Measurements from ENCODE around the gene OR52K2.

OR52K2 gene

DNA sequence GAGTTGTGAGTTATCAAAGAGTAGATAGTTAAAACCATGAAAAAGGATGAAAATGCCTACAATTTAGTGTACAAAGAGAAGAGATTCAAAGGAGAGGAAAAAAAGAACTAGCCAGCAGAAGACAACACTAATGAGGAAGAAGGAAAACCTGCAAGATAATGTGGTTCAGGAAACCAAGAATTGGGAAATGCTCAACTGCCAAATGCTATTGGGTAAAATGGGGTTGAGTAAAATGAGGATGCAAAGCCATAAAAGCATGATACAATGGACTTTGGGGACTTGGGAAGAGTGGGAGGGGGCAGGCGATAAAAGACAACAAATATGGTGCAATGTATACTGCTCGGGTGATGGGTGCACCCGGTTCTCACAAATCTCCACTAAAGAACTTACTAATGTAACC lies 7.6 kb upstream of the OR52K2 start:
- TF ChIP-seq, protein P1, sequence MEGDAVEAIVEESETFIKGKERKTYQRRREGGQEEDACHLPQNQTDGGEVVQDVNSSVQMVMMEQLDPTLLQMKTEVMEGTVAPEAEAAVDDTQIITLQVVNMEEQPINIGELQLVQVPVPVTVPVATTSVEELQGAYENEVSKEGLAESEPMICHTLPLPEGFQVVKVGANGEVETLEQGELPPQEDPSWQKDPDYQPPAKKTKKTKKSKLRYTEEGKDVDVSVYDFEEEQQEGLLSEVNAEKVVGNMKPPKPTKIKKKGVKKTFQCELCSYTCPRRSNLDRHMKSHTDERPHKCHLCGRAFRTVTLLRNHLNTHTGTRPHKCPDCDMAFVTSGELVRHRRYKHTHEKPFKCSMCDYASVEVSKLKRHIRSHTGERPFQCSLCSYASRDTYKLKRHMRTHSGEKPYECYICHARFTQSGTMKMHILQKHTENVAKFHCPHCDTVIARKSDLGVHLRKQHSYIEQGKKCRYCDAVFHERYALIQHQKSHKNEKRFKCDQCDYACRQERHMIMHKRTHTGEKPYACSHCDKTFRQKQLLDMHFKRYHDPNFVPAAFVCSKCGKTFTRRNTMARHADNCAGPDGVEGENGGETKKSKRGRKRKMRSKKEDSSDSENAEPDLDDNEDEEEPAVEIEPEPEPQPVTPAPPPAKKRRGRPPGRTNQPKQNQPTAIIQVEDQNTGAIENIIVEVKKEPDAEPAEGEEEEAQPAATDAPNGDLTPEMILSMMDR (IDR thresholded peaks at IDR 0.05; ENCODE audit: low read depth, low read length): no peak
- no peak overlapping the region for H3K4me3 ChIP-seq (ENCODE audit: low read depth, low read length)

DNA sequence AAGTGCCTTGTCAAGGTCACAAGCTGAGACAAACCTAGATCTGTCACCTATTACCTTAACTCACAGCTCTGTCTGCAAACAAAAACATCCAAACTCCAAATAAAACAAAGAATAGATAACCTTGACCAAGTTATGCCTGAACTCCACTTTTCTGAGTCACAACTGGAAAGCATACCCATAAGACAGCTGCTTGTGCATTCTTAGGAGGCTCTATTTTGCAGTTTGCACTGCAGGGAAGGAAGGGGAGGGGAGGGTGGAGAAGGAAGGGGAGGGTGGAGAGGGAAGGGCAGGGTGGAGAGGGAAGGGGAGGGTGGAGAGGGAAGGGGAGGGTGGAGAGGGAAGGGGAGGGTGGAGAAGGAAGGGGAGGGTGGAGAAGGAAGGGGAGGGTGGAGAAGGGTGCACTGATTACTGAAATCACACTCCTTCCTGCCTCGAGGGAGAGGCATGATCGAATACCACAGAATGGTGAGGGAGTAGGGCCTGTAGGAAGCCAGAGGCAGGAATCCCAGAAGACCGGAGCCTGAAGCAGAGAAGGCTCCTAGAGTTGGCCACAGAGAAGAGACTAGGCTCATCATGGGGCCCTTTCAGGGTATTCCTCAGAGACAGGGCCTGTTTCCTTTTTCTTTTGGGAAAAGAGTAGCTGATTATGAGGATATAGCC lies 5.7 kb upstream of the OR52K2 start:
- TF ChIP-seq, protein P1 (IDR thresholded peaks at IDR 0.05; ENCODE audit: low read depth, low read length): no peak
- H3K4me3 ChIP-seq (ENCODE audit: low read depth, low read length): no peak overlapping the region

DNA sequence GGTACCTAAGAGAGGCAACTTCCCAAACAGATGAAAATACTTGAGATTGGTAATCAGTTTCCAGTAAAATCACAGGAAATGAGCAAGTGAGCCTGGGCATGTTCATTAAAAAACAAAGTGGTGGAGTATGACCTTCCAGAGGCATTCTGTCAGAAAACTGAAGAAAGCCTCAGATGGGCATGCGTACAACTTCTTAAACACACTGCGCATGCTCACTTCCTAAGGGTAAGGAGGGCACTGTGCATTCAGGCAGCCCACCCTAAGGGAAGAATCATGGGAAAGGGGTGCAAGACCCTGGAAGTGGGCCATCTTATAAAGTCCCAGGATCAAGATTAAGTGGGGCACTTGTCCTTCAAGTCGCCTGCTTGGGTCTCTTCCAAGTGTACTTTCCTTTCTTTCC lies 4.0 kb downstream of the OR52K2 start:
- no peak overlapping the region for H3K4me3 ChIP-seq (ENCODE audit: low read depth, low read length)
- TF ChIP-seq, protein P1 (IDR thresholded peaks at IDR 0.05; ENCODE audit: low read depth, low read length): no peak

DNA sequence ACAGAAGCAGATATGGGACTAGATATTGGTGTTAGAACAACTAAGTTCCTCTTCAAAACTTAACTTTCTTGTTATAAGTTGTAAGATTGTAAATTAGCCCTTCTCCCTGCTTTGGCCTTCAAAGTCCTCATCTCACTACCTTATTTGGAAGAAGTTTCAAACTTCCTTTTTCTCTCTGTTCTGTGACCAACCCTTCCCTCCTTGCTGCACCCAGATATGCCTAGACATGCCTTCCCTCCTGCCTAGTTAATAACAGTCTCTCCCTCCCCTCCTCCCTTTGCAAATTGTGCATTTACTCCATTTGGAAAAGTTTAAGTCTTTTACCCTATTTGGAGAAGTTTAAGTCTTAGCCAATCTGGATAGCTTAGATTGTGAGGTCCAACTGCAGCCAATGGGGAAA lies 4.9 kb downstream of the OR52K2 start:
- TF ChIP-seq, protein P1 (IDR thresholded peaks at IDR 0.05; ENCODE audit: low read depth, low read length): no peak
- no peak overlapping the region for H3K4me3 ChIP-seq (ENCODE audit: low read depth, low read length)

DNA sequence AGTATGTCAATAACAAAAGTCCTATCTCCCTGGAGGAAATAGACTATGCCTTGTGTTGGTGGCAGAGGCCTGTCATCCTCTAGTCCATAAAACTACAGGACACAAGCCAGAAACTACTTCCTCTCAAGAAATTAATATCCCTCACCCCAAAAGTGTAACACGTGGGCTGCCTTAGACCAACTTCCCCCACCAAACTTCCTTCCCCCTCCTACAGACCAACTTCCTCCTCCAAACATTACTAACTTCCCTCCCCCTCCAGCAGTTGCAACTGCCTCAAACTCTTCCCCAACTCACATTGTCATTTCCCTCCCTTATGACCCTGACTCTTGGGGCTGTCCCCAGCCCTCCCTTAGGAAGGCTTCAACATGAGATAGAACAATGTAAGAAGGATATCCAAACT lies 6.3 kb downstream of the OR52K2 start:
- no peak overlapping the region for H3K4me3 ChIP-seq (ENCODE audit: low read depth, low read length)
- TF ChIP-seq, protein P1 (IDR thresholded peaks at IDR 0.05; ENCODE audit: low read depth, low read length): no peak

DNA sequence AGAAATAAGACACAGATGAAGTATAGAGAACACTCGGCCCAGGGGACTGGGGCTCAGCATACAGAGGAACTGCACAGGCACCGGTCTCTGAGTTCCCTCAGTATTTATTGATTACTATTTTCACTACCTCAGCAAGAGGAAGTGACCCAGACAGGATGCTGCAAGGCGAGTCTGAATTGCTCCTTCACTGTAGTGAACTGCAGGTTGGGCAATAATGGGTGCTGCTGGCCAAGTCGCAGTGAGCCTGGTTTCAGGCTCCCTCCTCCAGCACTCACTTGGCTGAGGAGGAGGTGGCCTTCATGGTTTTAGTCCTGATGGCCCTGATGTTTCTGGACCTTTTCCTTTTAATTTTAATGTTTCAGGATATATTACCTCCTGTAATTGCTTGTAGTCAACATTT lies 10.4 kb downstream of the OR52K2 start:
- no peak overlapping the region for H3K4me3 ChIP-seq (ENCODE audit: low read depth, low read length)
- TF ChIP-seq, protein P1 (IDR thresholded peaks at IDR 0.05; ENCODE audit: low read depth, low read length): no peak

DNA sequence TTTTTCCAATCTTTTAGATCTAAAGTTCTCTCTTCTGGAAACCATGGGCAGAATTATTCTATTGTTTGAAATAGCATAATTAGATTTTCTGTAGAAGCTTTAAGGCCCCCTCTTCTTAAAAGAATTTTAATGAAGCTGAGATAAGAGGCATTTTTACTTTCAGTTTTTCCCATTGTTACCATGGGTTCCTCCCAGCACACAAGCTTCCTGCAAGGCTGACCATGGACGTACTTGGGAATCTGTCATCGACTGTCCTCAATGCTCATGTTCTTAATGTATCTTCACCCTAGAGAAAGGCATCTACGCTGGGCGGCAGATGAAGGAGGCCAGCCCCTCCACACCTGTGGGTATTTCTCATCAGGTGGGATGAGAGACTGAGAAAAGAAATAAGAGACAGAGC lies 11.1 kb downstream of the OR52K2 start:
- TF ChIP-seq, protein P1 (IDR thresholded peaks at IDR 0.05; ENCODE audit: low read depth, low read length): no peak
- no peak overlapping the region for H3K4me3 ChIP-seq (ENCODE audit: low read depth, low read length)

Data from WI38 (cell line).